OCI-LY7 (cell line): ENCODE measurements around the gene EIF4B. TPM values are rescaled to one million over a fixed set of nuclear protein-coding genes. Genes with fewer than 3 reads are reported as not detected.

Experiments
- BruUV-seq: library from RNA; stranded (reverse); fragments of 400-500 nt; replicated peaks from 2 replicates; lab custom pipeline; 2021; lab: Mats Ljungman, UMichigan
- CTCF ChIA-PET: fragments of 300-600 bp; sonication (Branson Sonifier 250); formaldehyde crosslinking; loops from one replicate; lab custom pipeline; 2022; ENCODE audit warnings: antibody characterized with exemption; ENCODE audit not compliant: unreplicated experiment; lab: Charles Lee
- POLR2A ChIA-PET: fragments of 300-600 bp; sonication (Branson Sonifier 250); formaldehyde crosslinking; loops from one replicate; lab custom pipeline; 2022; ENCODE audit warnings: antibody characterized with exemption; lab: Charles Lee
- DNase-seq: peaks from one replicate; pipeline ENCODE4 v3.0.0-alpha.2; 2015; ENCODE audit warnings: low spot score
- H2AFZ ChIP-seq: fragments of 200-600 bp; sonication (generic), shearing (Covaris generic); 2 replicates; pipeline ENCODE4 v1.6.1; 2014; ENCODE audit warnings: mild to moderate bottlenecking, antibody characterized with exemption, low read length, moderate library complexity
- H3K27ac ChIP-seq: fragments of 200-600 bp; sonication (generic); 2 replicates; pipeline ENCODE4 v1.5.1; 2014; ENCODE audit warnings: mixed run types, low read depth, mild to moderate bottlenecking, moderate library complexity, low read length, inconsistent platforms; ENCODE audit not compliant: poor library complexity, severe bottlenecking
- H3K36me3 ChIP-seq: fragments of 200-600 bp; sonication (generic); 2 replicates; pipeline ENCODE4 v1.6.1; 2014; ENCODE audit warnings: mild to moderate bottlenecking, antibody characterized with exemption, low read length, moderate library complexity, mixed read lengths; ENCODE audit not compliant: insufficient read depth
- H3K4me1 ChIP-seq: fragments of 200-600 bp; sonication (generic); 2 replicates; pipeline ENCODE4 v1.5.1; 2014; ENCODE audit warnings: mild to moderate bottlenecking, low read length; ENCODE audit not compliant: insufficient read depth, poor library complexity, severe bottlenecking
- H3K4me2 ChIP-seq: fragments of 200-600 bp; sonication (generic); 2 replicates; pipeline ENCODE4 v1.6.1; 2014; ENCODE audit warnings: mild to moderate bottlenecking, low read length
- H3K4me3 ChIP-seq: fragments of 200-600 bp; sonication (generic); 2 replicates; pipeline ENCODE4 v1.5.1; 2014; ENCODE audit warnings: mild to moderate bottlenecking, low read depth, low read length; ENCODE audit not compliant: poor library complexity, severe bottlenecking
- H3K79me2 ChIP-seq: fragments of 200-600 bp; sonication (generic); 2 replicates; pipeline ENCODE4 v1.6.1; 2016; ENCODE audit warnings: low read depth, mild to moderate bottlenecking, low read length, moderate library complexity, mixed read lengths; ENCODE audit not compliant: insufficient read depth
- H3K9me2 ChIP-seq: fragments of 200-600 bp; sonication (generic); 2 replicates; pipeline ENCODE4 v1.6.1; 2016; ENCODE audit warnings: mild to moderate bottlenecking, low read length, mixed read lengths; ENCODE audit not compliant: insufficient read depth
- H3K9me3 ChIP-seq: fragments of 200-600 bp; sonication (generic); 2 replicates; pipeline ENCODE4 v1.6.1; 2014; ENCODE audit warnings: mild to moderate bottlenecking, mixed run types, low read length, mixed read lengths
- H4K20me1 ChIP-seq: fragments of 200-600 bp; sonication (generic); 2 replicates; pipeline ENCODE4 v1.6.1; 2014; ENCODE audit warnings: mild to moderate bottlenecking, antibody characterized with exemption, low read length, moderate library complexity, mixed read lengths; ENCODE audit not compliant: insufficient read depth
- EZH2phosphoT487 ChIP-seq: fragments of 200-600 bp; sonication (generic); IDR thresholded peaks from 2 replicates; pipeline ENCODE4 v1.6.1; 2018; ENCODE audit warnings: low read depth, borderline replicate concordance, mild to moderate bottlenecking, mixed run types, antibody characterized with exemption, low read length, moderate library complexity, mixed read lengths
- intact Hi-C: fragments of 100-400 bp; cut with micrococcal nuclease; formaldehyde crosslinking; loops from one replicate; pipeline ENCODE4 v1.10.0; 2022; ENCODE audit not compliant: unreplicated experiment
- total RNA-seq, 2 experiments: library from RNA; depleted of rRNA in 1 of 2; stranded (reverse); fragments of >200 nt in 1 of 2; shearing (Covaris generic) in 1 of 2; gene quantifications; 2 replicates each; pipeline ENCODE4 v1.2.3, GENCODE V29; 2014 to 2022
- TF ChIP-seq, protein P1 (sequence below): fragments of 200-600 bp; sonication (generic); conservative IDR thresholded peaks from 2 replicates; pipeline ENCODE4 v1.5.1; 2014; ENCODE audit warnings: mild to moderate bottlenecking, antibody characterized with exemption, low read length, moderate library complexity, mixed read lengths

EIF4B gene
- total RNA-seq, 2 experiments from 2014 or later, result 645 to 745 TPM

DNA sequence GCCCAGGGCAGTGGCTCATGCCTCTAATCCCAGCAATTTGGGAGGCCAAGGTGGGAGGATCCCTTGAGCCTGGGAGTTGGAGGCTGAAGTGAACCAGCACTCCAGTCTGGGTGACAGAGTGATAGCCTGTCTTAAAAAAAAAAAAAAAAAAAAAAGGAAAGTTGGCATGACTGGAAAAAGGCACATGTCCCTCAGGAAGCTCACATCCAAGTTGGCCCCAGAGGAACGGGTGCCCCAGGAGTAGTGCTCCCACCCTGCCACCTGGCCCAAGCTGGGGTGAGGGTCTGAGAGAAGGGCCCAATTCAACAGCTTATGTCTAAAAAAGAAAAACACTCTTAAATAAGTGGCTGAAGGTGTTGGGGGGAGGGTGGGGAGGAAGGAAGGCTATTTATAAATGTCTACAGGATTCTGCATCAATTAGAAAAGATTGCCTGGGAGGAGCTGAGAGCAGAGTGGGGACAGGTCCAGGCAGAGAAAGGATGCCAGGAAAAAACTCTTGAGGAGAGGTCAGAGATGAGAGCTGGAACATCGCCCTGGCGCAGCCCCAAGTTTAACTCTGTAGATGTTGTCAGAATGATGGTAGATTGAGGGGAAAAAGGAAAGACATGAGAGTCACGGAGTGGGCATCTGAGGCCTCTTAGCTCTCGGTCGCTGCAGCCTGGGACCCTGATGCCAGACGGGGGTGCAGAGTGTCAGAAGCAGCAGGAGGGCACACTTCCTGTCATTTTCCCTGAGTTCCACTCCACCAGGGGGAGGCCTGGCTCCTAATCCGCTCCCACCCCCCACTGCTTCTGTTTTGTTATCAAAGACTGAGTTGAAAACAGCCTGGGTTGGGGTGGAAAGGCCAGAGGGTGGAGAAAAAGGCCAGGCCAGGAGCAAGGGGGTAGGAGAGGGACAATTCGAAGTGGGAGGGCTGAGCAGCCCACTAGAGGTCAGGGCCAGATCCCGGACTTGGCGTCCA is 65.6 kb downstream of the EIF4B start:
- Histone ChIP-seq H3K4me2 (no peak overlapping the region), H3K36me3 (peaks cover 36% of the 10 kb centered on the region), H3K9me2 (no peaks in the 10 kb centered on the region), H3K79me2 (no peaks in the 10 kb centered on the region), H4K20me1 (no peaks in the 10 kb centered on the region), H3K4me1 (no peaks in the 10 kb centered on the region), H3K4me3 (no peak overlapping the region), H3K9me3 (no peaks in the 10 kb centered on the region), H3K27ac (no peak overlapping the region), H2AFZ (no peak overlapping the region)
- TF ChIP-seq, protein P1, sequence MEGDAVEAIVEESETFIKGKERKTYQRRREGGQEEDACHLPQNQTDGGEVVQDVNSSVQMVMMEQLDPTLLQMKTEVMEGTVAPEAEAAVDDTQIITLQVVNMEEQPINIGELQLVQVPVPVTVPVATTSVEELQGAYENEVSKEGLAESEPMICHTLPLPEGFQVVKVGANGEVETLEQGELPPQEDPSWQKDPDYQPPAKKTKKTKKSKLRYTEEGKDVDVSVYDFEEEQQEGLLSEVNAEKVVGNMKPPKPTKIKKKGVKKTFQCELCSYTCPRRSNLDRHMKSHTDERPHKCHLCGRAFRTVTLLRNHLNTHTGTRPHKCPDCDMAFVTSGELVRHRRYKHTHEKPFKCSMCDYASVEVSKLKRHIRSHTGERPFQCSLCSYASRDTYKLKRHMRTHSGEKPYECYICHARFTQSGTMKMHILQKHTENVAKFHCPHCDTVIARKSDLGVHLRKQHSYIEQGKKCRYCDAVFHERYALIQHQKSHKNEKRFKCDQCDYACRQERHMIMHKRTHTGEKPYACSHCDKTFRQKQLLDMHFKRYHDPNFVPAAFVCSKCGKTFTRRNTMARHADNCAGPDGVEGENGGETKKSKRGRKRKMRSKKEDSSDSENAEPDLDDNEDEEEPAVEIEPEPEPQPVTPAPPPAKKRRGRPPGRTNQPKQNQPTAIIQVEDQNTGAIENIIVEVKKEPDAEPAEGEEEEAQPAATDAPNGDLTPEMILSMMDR, result no peak
- TF ChIP-seq EZH2phosphoT487, result no peak
- intact Hi-C loops, result no loop called here
- ChIA-PET CTCF (interaction anchor here (0.6 kb wide), 1 partner anchor 10 kb away, joined by 13 read pairs; no protein-coding TSS in a partner anchor), POLR2A (interaction anchor here (0.6 to 1.4 kb wide), 3 partner anchors 12 to 31 kb away, joined by 3 to 7 read pairs (median 4); partner anchors contain the start of gene SOAT2)
- BruUV-seq, result no TSS peak
- no peak for DNase-seq

DNA sequence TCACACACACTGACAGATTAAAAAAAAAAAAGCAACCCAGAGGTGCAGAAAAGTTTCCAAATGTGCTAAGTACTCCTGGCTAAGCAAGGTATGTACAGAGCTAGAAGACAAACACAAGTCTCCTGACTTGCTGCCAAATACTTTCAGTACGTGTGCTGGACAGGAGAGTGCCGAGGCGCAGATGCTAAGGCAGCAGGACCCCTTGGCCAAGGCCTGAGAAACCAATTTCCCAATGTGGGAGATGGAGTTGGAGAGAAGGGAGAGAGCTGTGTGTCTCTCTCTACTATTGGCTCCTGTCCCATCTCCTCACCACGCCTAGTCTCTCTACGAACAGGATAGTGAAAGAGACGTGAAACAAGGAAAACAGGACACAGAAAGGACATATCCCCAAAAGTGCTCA is 67.6 kb downstream of the EIF4B start:
- no peak overlapping the region for H3K4me2 ChIP-seq
- no peak for DNase-seq
- H4K20me1 ChIP-seq, result no peaks in the 10 kb centered on the region
- no peaks in the 10 kb centered on the region for H3K9me3 ChIP-seq
- no peaks in the 10 kb centered on the region; the same call in 1 of the 2 replicates for H3K79me2 ChIP-seq
- H3K27ac ChIP-seq, result no peak overlapping the region
- peaks cover 5% of the 10 kb centered on the region for H3K4me1 ChIP-seq
- no TSS peak for BruUV-seq
- ChIA-PET CTCF (no interaction called here), POLR2A (no interaction called here)
- no peak for TF ChIP-seq EZH2phosphoT487
- TF ChIP-seq, protein P1, result no peak
- intact Hi-C loops, result no loop called here
- no peak overlapping the region for H3K4me3 ChIP-seq
- peaks cover 36% of the 10 kb centered on the region for H3K36me3 ChIP-seq
- H3K9me2 ChIP-seq, result no peaks in the 10 kb centered on the region
- no peak overlapping the region for H2AFZ ChIP-seq
